PFSK-1 (cell line): ENCODE results near the gene PPP2R2D.

Experiments used
- FOXP2 ChIP-seq: optimal IDR thresholded peaks from 2 replicates; pipeline ENCODE3; 2011; ENCODE audit warnings: borderline replicate concordance, control low read depth, inconsistent platforms; ENCODE audit not compliant: insufficient read depth; ENCODE audit errors: extremely low read length, extremely low read depth
- POLR2AphosphoS5 ChIP-seq: IDR thresholded peaks from 2 replicates; pipeline ENCODE4 v1.6.1; 2012; ENCODE audit warnings: low read depth, mild to moderate bottlenecking, control low read depth, low read length, moderate library complexity
- REST ChIP-seq, 2 experiments: IDR thresholded peaks; 2 replicates each; pipeline versions ENCODE4 v1.6.1 to v1.8.0; 2011 to 2012; ENCODE audit warnings: low read depth in 2 of 2, low read length in 2 of 2, control low read depth in 1 of 2, inconsistent platforms in 1 of 2, mild to moderate bottlenecking in 1 of 2, moderate library complexity in 1 of 2; ENCODE audit not compliant: insufficient read depth in 1 of 2
- SIN3A ChIP-seq: IDR thresholded peaks from 2 replicates; pipeline ENCODE4 v1.6.1; 2012; ENCODE audit warnings: mild to moderate bottlenecking, low read length, moderate library complexity, borderline replicate concordance; ENCODE audit not compliant: insufficient read depth
- TAF1 ChIP-seq: IDR thresholded peaks from 2 replicates; pipeline ENCODE4 v1.6.1; 2012; ENCODE audit warnings: low read length, control low read depth, borderline replicate concordance; ENCODE audit not compliant: insufficient read depth

GRCh38 chr10:132005147-132005546, 104.3 kb downstream of the PPP2R2D start:
- TF ChIP-seq SIN3A (no peak), POLR2AphosphoS5 (no peak), REST (IDR thresholded peaks at IDR 0.05; ENCODE audit: insufficient read depth in 1 of 2, low read depth in 2 of 2, low read length in 2 of 2) (no peak), FOXP2 (no peak), TAF1 (no peak)
